K562 (cell line): ENCODE measurements around the gene PTPRT. TPM values are rescaled to one million over a fixed set of nuclear protein-coding genes. Genes with fewer than 3 reads are reported as not detected.
"Not testable (repeated sequence)": the region's sequence is repeated elsewhere in the genome, so short reads cannot be mapped to it uniquely, and the experiment has no call there.

ENCODE experiments used
- ATAC-seq: fragments of 200-7000 bp; cut with Tn5 transposase; 3 replicates; pipeline ENCODE4 v1.9.1; 2020; ENCODE audit warnings: moderate library complexity
- BruUV-seq: library from RNA; stranded (reverse); fragments of 400-500 nt; replicated peaks from 2 replicates; lab custom pipeline; 2021; lab: Mats Ljungman, UMichigan
- CTCF ChIA-PET: fragments of 300-600 bp; formaldehyde crosslinking; extraction: SDS; loops from one replicate; lab custom pipeline; 2021; ENCODE audit warnings: low intra/inter-chr PET ratio; lab: Yijun Ruan, JAX
- POLR2A ChIA-PET: fragments of 300-600, 350-650 bp; sonication (Branson Sonifier 250); formaldehyde crosslinking; extraction: SDS; loops from one replicate; lab custom pipeline; 2021; ENCODE audit warnings: antibody characterized with exemption, inconsistent platforms; lab: Yijun Ruan, JAX
- DNase-seq, 4 experiments: peaks; one replicate each; pipeline versions ENCODE4 v3.0.0 to v3.0.0-alpha.2; 2011 to 2018; ENCODE audit warnings: low spot score in 3 of 4, mixed read lengths in 3 of 4; ENCODE audit errors: extremely low read depth in 1 of 4
- FAIRE-seq: peaks from 2 replicates; lab custom pipeline; 2011; peaks lifted over from hg19 to GRCh38; lab: Jason Lieb, UNC
- H2AFZ ChIP-seq: 2 replicates; pipeline ENCODE4 v1.6.0; 2011; ENCODE audit warnings: low read depth, low read length, control low read depth, inconsistent platforms
- H3K27ac ChIP-seq: fragments of 200-600 bp; 3 replicates; pipeline ENCODE4 v1.8.0; 2011; ENCODE audit warnings: low read depth, mild to moderate bottlenecking, control low read depth, inconsistent platforms, low read length, moderate library complexity, mixed read lengths; ENCODE audit errors: extremely low read depth
- H3K27me3 ChIP-seq, 2 experiments: fragments of 300-600 bp in 1 of 2; 2 replicates in 1 of 2; 3 replicates in 1 of 2; pipeline versions ENCODE4 v1.6.0 to v1.8.0; 2011; ENCODE audit warnings: inconsistent platforms in 2 of 2, low read length in 2 of 2, mild to moderate bottlenecking in 1 of 2, mixed read lengths in 1 of 2, moderate library complexity in 1 of 2; ENCODE audit not compliant: control insufficient read depth in 2 of 2, insufficient read depth in 2 of 2
- H3K36me3 ChIP-seq: fragments of 300-600 bp; 3 replicates; pipeline ENCODE4 v1.8.0; 2011; ENCODE audit warnings: mild to moderate bottlenecking, low read length, inconsistent platforms; ENCODE audit not compliant: control insufficient read depth, insufficient read depth
- H3K4me1 ChIP-seq, 2 experiments: fragments of 200-600 bp in 1 of 2; replicated peaks in 1 of 2; 2 replicates in 1 of 2; 3 replicates in 1 of 2; pipeline versions ENCODE4 v1.5.1 to v1.8.0; 2011; ENCODE audit warnings: inconsistent platforms in 2 of 2, low read length in 2 of 2, mild to moderate bottlenecking in 1 of 2, mixed read lengths in 1 of 2, moderate library complexity in 1 of 2; ENCODE audit not compliant: control insufficient read depth in 2 of 2, insufficient read depth in 2 of 2
- H3K4me2 ChIP-seq: 2 replicates; pipeline ENCODE4 v1.6.1; 2011; ENCODE audit warnings: low read length, control low read depth, inconsistent platforms, mixed read lengths; ENCODE audit not compliant: insufficient read depth
- H3K4me3 ChIP-seq: fragments of 200-600 bp; sonication (generic), shearing (Covaris generic); 2 replicates; pipeline ENCODE4 v1.5.1; 2016; ENCODE audit warnings: control low read depth, inconsistent platforms
- H3K79me2 ChIP-seq: fragments of 200-600 bp; 3 replicates; pipeline ENCODE4 v1.8.0; 2011; ENCODE audit warnings: low read length, inconsistent platforms; ENCODE audit not compliant: control insufficient read depth, insufficient read depth
- H3K9ac ChIP-seq, 2 experiments: 2 replicates each; pipeline versions ENCODE4 v1.6.0 to v1.6.1; 2011; ENCODE audit warnings: low read depth in 2 of 2, low read length in 2 of 2, control low read depth in 1 of 2, inconsistent platforms in 1 of 2, mild to moderate bottlenecking in 1 of 2, mixed read lengths in 1 of 2; ENCODE audit not compliant: insufficient read depth in 1 of 2
- H3K9me1 ChIP-seq: one replicate; pipeline ENCODE4 v1.6.0; 2011; ENCODE audit warnings: inconsistent platforms, mild to moderate bottlenecking, low read length, moderate library complexity; ENCODE audit not compliant: control insufficient read depth, insufficient read depth
- H3K9me3 ChIP-seq: replicated peaks from 2 replicates; pipeline ENCODE4 v1.5.1; 2011; ENCODE audit warnings: low read depth, low read length, inconsistent platforms; ENCODE audit not compliant: control insufficient read depth, insufficient read depth
- H4K20me1 ChIP-seq: replicated peaks from 2 replicates; pipeline ENCODE4 v1.6.1; 2011; ENCODE audit warnings: low read length, inconsistent platforms, mixed read lengths; ENCODE audit not compliant: control insufficient read depth, insufficient read depth
- ATF4 ChIP-seq: fragments of 450-650 bp; formaldehyde crosslinking; IDR thresholded peaks from 2 replicates; pipeline ENCODE4 v1.4.0; 2022; ENCODE audit warnings: mild to moderate bottlenecking, moderate library complexity
- BCOR ChIP-seq: fragments of 450-650 bp; IDR thresholded peaks from 2 replicates; pipeline ENCODE4 v1.6.1; 2016
- CBFA2T2 ChIP-seq: fragments of 450-650 bp; conservative IDR thresholded peaks from 2 replicates; pipeline ENCODE4 v1.6.1; 2017; ENCODE audit warnings: mild to moderate bottlenecking
- CTBP1 ChIP-seq: fragments of 450-650 bp; IDR thresholded peaks from 2 replicates; pipeline ENCODE4 v1.6.1; 2016; ENCODE audit warnings: borderline replicate concordance
- E2F4 ChIP-seq: sonication (generic); formaldehyde crosslinking; IDR thresholded peaks from 2 replicates; pipeline ENCODE4 v1.8.0; 2022; ENCODE audit warnings: mild to moderate bottlenecking, low read depth, missing genetic modification reagents
- EGR1 ChIP-seq: fragments of 450-650 bp; conservative IDR thresholded peaks from 2 replicates; pipeline ENCODE4 v1.6.1; 2017; ENCODE audit warnings: mild to moderate bottlenecking
- ELF2 ChIP-seq: fragments of 250-450 bp; sonication (Bioruptor Pico); IDR thresholded peaks from 2 replicates; pipeline ENCODE4 v1.5.0; 2021; ENCODE audit warnings: mild to moderate bottlenecking
- GTF2B ChIP-seq: IDR thresholded peaks from 2 replicates; pipeline ENCODE4 v1.6.1; 2011; ENCODE audit not compliant: insufficient read length; ENCODE audit errors: extremely low read depth
- PREB ChIP-seq: sonication (generic); formaldehyde crosslinking; IDR thresholded peaks from 2 replicates; pipeline ENCODE4 v1.8.1; 2023; ENCODE audit warnings: mild to moderate bottlenecking, missing genetic modification reagents
- SMAD4 ChIP-seq: fragments of 250-450 bp; sonication (Bioruptor Pico); conservative IDR thresholded peaks from 2 replicates; pipeline ENCODE4 v1.8.0; 2021; ENCODE audit warnings: inconsistent platforms, mild to moderate bottlenecking, moderate library complexity
- TCF3 ChIP-seq: sonication (generic); formaldehyde crosslinking; IDR thresholded peaks from 2 replicates; pipeline ENCODE4 v1.4.0; 2020; ENCODE audit warnings: mild to moderate bottlenecking, missing genetic modification reagents
- U2AF2 ChIP-seq: fragments of 200-400 bp; formaldehyde crosslinking; optimal IDR thresholded peaks from 2 replicates; pipeline ENCODE3; 2017; ENCODE audit warnings: low read depth, mild to moderate bottlenecking, low read length
- ZNF507 ChIP-seq: conservative IDR thresholded peaks from 2 replicates; pipeline ENCODE4 v1.6.1; 2017; ENCODE audit warnings: missing genetic modification characterization, missing compliant biosample characterization
- WGBS: fragments of 100-300 bp; shearing (Covaris generic); methylation state at CpG from one replicate; pipeline ENCODE4 v1.1.6; 2016; ENCODE audit warnings: low coverage, mixed read lengths; ENCODE audit not compliant: insufficient coverage; ENCODE audit errors: missing lambda C conversion rate; 5-methylcytosine and 5-hydroxymethylcytosine counted together
- in situ Hi-C: fragments of 300-500 bp; cut with MboI; formaldehyde crosslinking; loops from 4 replicates; pipeline ENCODE4 v1.15.0; 2018; ENCODE audit warnings: inconsistent platforms, mixed read lengths
- intact Hi-C: fragments of 100-400 bp; cut with micrococcal nuclease; formaldehyde crosslinking; loops from 2 replicates; pipeline ENCODE4 v1.14.2; 2022
- polyA plus RNA-seq, 8 experiments: library from polyadenylated mRNA; depleted of rRNA in 4 of 8; stranded (reverse) in 5 of 8; unstranded in 3 of 8; fragments of >200 nt; fragmentation: Nextera tagmentation in 2 of 8; fragmentation: Illumina TruSeq in 1 of 8; extraction: Ambion mirVana in 2 of 8; extraction: Trizol in 1 of 8; gene quantifications; 2 replicates each; pipeline versions ENCODE4 v1.2.1 to v1.2.3, GENCODE V29; 2011 to 2014; ENCODE audit warnings: inconsistent platforms in 1 of 8, missing spikeins in 1 of 8
- total RNA-seq, 7 experiments: library from RNA; depleted of rRNA in 6 of 7; stranded (reverse); fragments of >200 nt in 6 of 7; fragmentation: Illumina TruSeq in 2 of 7; extraction: Trizol in 2 of 7; gene quantifications; 2 replicates each; pipeline versions ENCODE4 v1.2.1 to v1.2.3, GENCODE V29; 2011 to 2021; ENCODE audit warnings: low replicate concordance in 1 of 7

The PTPRT gene
- total and polyA plus RNA-seq, 9 of the 15 experiments (the other 6 are each of a cell fraction or from before 2014, with no cell fraction given) = not detected

GRCh38 chr20:42900764-42901163, 288.9 kb downstream of the PTPRT start:
- H3K4me1 ChIP-seq, H4K20me1 ChIP-seq, H2AFZ ChIP-seq, H3K27ac ChIP-seq, H3K9me1 ChIP-seq, H3K9ac ChIP-seq, FAIRE-seq, DNase-seq, H3K4me2 ChIP-seq, POLR2A ChIA-PET, H3K79me2 ChIP-seq, H3K9me3 ChIP-seq, CTCF ChIA-PET, ATAC-seq, BruUV-seq, H3K36me3 ChIP-seq, H3K27me3 ChIP-seq, in situ Hi-C loops, intact Hi-C loops, H3K4me3 ChIP-seq: not testable (repeated sequence)
- 0% methylated on average over 5 of the region's 5 CpGs for WGBS
- TF ChIP-seq SMAD4 = peak; percentile 57
- TF ChIP-seq CBFA2T2 = peak; percentile 16; the same call in 1 of the 2 replicates

- H2AFZ ChIP-seq = no peak overlapping the region
- FAIRE-seq = no peak
- H3K9ac ChIP-seq = no peak overlapping the region
- in situ Hi-C loops = no loop called here
- H3K4me2 ChIP-seq = no peak overlapping the region
- H3K27me3 ChIP-seq = no peaks in the 10 kb centered on the region
- no peaks in the 10 kb centered on the region for H3K4me1 ChIP-seq
- ChIA-PET POLR2A (no interaction called here), CTCF (no interaction called here)
- WGBS = 0% methylated on average over 1 of the region's 1 CpG
- no peak for ATAC-seq
- DNase-seq = no peak
- no peak overlapping the region for H3K27ac ChIP-seq
- BruUV-seq = no TSS peak
- no peak overlapping the region for H3K4me3 ChIP-seq
- no peaks in the 10 kb centered on the region for H4K20me1 ChIP-seq
- H3K9me3 ChIP-seq = no peaks in the 10 kb centered on the region
- H3K79me2 ChIP-seq = no peaks in the 10 kb centered on the region
- H3K36me3 ChIP-seq = no peaks in the 10 kb centered on the region
- H3K9me1 ChIP-seq = no peaks in the 10 kb centered on the region
- intact Hi-C loops = no loop called here
- TF ChIP-seq PREB (no peak), TCF3 (CRISPR knock-in tag) (no peak), ZNF507 (tag) (no peak), EGR1 (no peak), E2F4 (CRISPR knock-in tag) (no peak), ELF2 (CRISPR knock-in tag) (no peak), U2AF2 (no peak), CTBP1 (no peak), GTF2B (no peak), BCOR (no peak), ATF4 (no peak)
These were observed 294.7 kb downstream of the PTPRT start for GRCh38 chr20:42895020-42895419.
